ENCODE data around the gene RBM25. TPM values are rescaled to one million over a fixed set of nuclear protein-coding genes. Genes with fewer than 3 reads are reported as not detected.

RBM25 gene
- total RNA-seq, 6 donors from 2014 or later, result 53.8 to 320 (median 68.9) TPM

GRCh38 chr14:73173092-73173735, 114.9 kb downstream of the RBM25 start:
- peak in 1 of 2 donors; percentile 46 for ATAC-seq (ENCODE audit: low FRiP score in 2 of 2)
- Histone ChIP-seq H3K4me3 (no peak overlapping the region), H3K4me1 (peaks cover 0 to 10% (median 7%) of the 10 kb centered on the region in 4 donors), H3K9me3 (no peaks in the 10 kb centered on the region), H3K36me3 (peaks cover 10 to 91% (median 49%) of the 10 kb centered on the region in 4 donors), H3K27ac (no peak overlapping the region), H3K27me3 (no peaks in the 10 kb centered on the region)
- peak in 4 of 6 experiments; percentile 18 to 49 (median 31) for TF ChIP-seq CTCF (IDR thresholded peaks at IDR 0.05)
- TF ChIP-seq EP300 (IDR thresholded peaks at IDR 0.05), result no peak
- WGBS, 2 donors, result 51 to 62% methylated on average over 3 of the region's 3 CpGs
- DNase-seq, result no peak

Small RNA genes lying within 50 kb of the gene (small RNA-seq; reads per million reads assigned to genes)
- gene RN7SL586P, result 0 reads per million in 4 donors

Other genes starting within 250 kb of the RBM25 start
- gene DPF3, start 164.4 kb upstream of the RBM25 start, total RNA-seq, result 1 to 10 TPM in 3 of 6 donors, under 1 TPM in 3; 0.30 to 1.3 (median 1.0) TPM
- 10 to 100 TPM; 15.4 to 46.1 (median 19.0) TPM for gene DCAF4, start 132.1 kb upstream of the RBM25 start, total RNA-seq
- 10 to 100 TPM; 13.4 to 24.1 (median 22.0) TPM for gene ZFYVE1, start 31.4 kb upstream of the RBM25 start, total RNA-seq
- 10 to 100 TPM; 31.1 to 68.9 (median 56.8) TPM for gene PSEN1, start 78.0 kb downstream of the RBM25 start, total RNA-seq
- gene PAPLN, start 179.0 kb downstream of the RBM25 start, total RNA-seq, result 10 to 100 TPM; 10.3 to 62.9 (median 16.5) TPM

Data from upper lobe of left lung (tissue), 6 donors.